GM12891 (cell line): ENCODE results near the gene TSPAN15.
A peak's percentile ranks its signal among the peaks of the same experiment; 100 is the strongest.
"Not testable (repeated sequence)": the region's sequence is repeated elsewhere in the genome, so short reads cannot be mapped to it uniquely, and the experiment has no call there.

Source experiments
- DNase-seq: peaks from one replicate; pipeline ENCODE4 v3.0.0; 2011; ENCODE audit warnings: low spot score; ENCODE audit not compliant: insufficient read length
- FAIRE-seq: peaks from 2 replicates; lab custom pipeline; 2011; peaks lifted over from hg19 to GRCh38; lab: Jason Lieb, UNC
- PAX5 ChIP-seq: IDR thresholded peaks from 2 replicates; pipeline ENCODE4 v1.6.1; 2011; ENCODE audit warnings: low read length, moderate library complexity, mild to moderate bottlenecking; ENCODE audit not compliant: insufficient read depth, severe bottlenecking
- POLR2A ChIP-seq: IDR thresholded peaks from 2 replicates; pipeline ENCODE4 v1.6.1; 2011; ENCODE audit warnings: low read depth, low read length, control low read depth
- POLR2AphosphoS5 ChIP-seq: IDR thresholded peaks from 2 replicates; pipeline ENCODE4 v1.6.1; 2011; ENCODE audit warnings: low read depth, low read length, control low read depth
- POU2F2 ChIP-seq: IDR thresholded peaks from 2 replicates; pipeline ENCODE4 v1.6.1; 2011; ENCODE audit warnings: low read depth, mild to moderate bottlenecking, control low read depth, low read length, moderate library complexity
- SPI1 ChIP-seq: IDR thresholded peaks from 2 replicates; pipeline ENCODE4 v1.6.1; 2011; ENCODE audit warnings: low read depth, low read length, control low read depth
- TAF1 ChIP-seq: IDR thresholded peaks from 2 replicates; pipeline ENCODE4 v1.6.1; 2011; ENCODE audit warnings: low read depth, low read length, control low read depth

The TSPAN15 gene

DNA sequence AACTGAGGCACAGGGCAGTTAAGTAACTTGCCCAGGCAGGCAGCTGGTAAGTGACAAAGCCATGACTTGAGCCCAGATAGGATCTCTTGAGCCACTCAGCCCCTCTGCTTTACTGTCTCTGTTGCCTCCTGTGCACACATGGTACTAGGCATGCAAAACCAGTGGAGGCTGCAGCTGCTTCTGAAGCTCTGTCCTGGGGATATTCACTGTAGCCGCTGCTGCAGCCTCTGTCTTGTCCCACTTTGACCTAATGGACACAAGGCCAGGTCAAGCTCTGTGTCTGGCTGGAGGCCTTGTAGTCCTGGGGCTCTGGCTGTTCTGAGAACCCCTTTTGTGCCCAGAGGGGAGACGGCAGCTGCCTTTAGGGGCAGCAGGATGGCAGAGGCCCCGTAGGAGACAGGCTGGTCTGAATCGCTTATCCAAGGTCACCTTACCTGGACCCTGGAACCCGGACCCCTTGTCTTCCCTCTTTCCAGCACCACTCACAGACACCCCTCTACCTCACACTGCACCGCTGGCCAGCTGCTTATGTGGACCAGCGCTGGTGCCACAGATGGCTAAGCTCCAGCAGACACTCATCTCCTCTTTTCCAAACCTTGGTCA is 57.6 kb downstream of the TSPAN15 start:
- no peak for DNase-seq
- TF ChIP-seq SPI1 (no peak), POLR2A (no peak), POLR2AphosphoS5 (no peak), POU2F2 (no peak), PAX5 (no peak), TAF1 (no peak)
- FAIRE-seq = no peak

DNA sequence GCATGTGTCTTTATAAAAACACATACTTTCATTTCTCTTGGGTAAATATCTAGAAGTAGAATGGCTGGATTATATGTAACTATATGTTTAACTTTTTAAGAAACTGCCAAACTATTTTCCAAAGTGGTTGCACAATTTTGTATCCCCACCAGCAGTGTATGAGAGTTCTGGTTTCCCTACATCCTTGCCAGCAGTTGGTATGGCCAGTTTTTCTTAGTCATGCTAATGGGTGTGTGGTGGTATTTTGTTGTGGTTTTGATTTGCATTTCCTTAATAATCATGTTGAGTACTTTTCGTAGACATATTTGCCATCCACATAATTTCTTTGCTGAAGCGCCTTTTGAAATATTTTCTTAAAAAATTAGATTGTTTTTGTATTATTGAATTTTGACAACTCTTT is 61.6 kb downstream of the TSPAN15 start:
- no peak for FAIRE-seq
- TF ChIP-seq TAF1 = no peak
- no peak for TF ChIP-seq POLR2AphosphoS5
- no peak for TF ChIP-seq POU2F2
- TF ChIP-seq PAX5 = no peak
- TF ChIP-seq SPI1 = no peak
- no peak for TF ChIP-seq POLR2A
- no peak for DNase-seq

DNA sequence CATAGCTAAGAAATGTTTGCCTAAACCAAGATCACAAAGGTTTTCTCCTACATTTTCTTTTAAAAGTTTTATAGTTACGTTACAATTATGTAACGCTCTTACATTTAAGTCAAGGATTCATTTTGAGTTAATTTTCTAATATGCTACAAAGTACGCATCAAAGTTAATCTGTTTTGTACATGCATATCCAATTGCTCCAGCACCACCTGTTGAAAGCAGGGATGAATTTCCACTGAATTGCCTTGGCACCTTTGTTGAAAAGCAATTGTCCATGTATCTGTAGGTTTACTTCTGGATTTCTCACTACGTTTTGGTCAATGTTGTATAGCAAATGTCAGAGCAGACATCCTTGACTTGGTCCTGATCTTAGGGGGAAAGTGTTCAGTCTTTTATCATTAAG is 62.4 kb downstream of the TSPAN15 start:
- FAIRE-seq (no peak), DNase-seq (no peak)
- TF ChIP-seq PAX5 (no peak), SPI1 (no peak), POU2F2 (no peak), TAF1 (no peak), POLR2A (no peak), POLR2AphosphoS5 (no peak)

DNA sequence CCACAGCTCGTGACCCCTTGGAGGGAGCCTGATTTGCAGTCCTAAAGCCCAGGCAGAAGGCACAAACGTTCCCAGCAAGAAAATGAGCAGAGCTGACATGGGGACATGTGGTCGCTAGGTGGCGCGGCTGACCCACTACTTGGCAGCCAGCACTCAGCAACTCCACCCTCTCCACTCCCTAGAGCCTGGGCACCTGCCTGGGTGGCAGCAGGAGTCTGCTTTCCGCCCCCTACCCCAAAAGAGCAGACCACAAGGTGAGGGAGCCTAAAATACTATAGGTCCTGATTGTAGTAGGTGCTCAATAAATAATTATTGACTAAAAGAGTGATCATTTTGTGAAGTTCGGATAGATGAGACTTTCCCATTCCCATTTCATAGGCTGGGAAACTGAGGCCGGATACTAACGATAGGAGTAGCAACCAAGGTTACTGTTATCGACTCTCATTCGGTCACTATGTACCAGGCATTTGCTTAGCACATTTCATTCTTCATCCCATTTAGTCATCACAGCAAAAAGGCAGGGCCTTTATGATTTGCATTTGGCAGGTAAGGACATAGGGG is 64.5 kb downstream of the TSPAN15 start:
- TF ChIP-seq POU2F2 = no peak
- TF ChIP-seq POLR2AphosphoS5 = no peak
- no peak for TF ChIP-seq POLR2A
- TF ChIP-seq PAX5 = no peak
- no peak for TF ChIP-seq SPI1
- TF ChIP-seq TAF1 = no peak
- FAIRE-seq = peak; percentile 80
- peak; percentile 71 for DNase-seq

DNA sequence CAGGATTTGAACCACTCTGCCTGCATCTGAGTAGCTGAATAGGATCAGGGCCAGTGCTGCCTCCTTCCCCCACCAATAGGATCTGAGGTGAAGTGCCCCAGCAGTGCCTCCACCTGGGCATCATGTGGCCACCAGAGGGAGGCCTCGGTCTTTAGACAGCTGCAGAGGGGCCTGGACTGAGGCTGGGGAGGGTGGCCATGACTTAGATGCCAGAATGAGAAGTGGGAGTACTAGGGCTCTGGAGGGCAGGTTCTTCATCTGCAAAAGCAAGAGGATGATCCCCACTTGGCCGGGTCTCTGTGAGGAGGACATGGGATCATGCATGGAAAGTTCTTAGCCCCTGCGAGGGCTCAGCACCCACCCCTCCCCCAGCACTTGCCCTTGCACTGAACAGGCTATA is 65.1 kb downstream of the TSPAN15 start:
- no peak for FAIRE-seq
- no peak for DNase-seq
- TF ChIP-seq SPI1 (no peak), POLR2AphosphoS5 (no peak), POU2F2 (no peak), TAF1 (no peak), POLR2A (no peak), PAX5 (no peak)

DNA sequence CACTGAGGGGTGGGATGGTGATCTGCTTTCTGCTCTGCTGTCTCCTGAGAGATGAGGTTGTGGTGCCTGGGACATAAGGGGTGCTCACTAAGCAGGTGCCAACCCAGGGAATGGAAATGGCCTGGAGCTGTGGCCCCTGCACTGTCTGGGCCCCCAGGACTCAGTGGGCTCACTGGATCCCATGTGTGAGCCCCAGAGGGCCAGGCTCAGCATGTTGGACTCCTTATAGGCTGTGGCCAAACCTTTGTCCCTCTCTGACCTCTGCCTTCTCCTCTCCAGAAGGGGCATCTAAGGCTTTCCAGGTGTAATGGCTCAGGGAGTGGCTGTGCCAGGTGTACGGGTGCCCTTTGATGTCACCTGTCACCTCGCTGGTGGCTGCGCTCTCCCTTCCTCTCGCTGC is 65.5 kb downstream of the TSPAN15 start:
- FAIRE-seq (no peak), DNase-seq (no peak)
- TF ChIP-seq TAF1 (no peak), POLR2AphosphoS5 (no peak), PAX5 (no peak), POLR2A (no peak), SPI1 (no peak), POU2F2 (no peak)

DNA sequence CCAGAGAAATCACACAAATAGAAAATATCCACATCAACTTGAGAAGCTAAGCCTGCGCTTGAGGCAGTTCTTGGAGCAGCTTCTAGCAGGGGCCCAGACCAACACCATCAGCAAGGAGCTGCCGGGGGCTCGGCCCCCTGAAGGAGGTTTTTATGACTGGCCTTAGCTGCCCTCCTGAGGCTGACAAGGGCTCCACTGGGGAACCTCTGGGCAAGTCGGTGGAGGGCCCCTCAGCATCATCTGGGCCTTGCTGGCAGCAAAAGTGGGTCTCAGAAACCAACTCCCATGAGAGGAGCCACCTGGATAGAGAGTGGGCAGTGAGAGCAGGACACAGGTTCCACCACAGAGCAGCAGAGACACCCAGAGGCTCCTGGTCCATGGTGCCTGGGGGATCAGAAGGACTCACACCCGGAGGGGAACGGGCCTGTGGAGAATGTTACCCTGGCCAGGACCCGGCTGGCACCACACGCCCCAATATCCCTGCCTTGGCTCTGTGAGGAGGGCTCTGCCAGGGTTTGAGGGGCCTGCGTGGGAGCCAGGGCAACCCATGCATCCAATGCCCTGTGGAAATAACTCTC is 66.1 kb downstream of the TSPAN15 start:
- no peak for TF ChIP-seq POLR2AphosphoS5
- TF ChIP-seq POLR2A = no peak
- no peak for TF ChIP-seq TAF1
- no peak for TF ChIP-seq SPI1
- TF ChIP-seq POU2F2 = no peak
- TF ChIP-seq PAX5 = no peak
- DNase-seq = no peak

DNA sequence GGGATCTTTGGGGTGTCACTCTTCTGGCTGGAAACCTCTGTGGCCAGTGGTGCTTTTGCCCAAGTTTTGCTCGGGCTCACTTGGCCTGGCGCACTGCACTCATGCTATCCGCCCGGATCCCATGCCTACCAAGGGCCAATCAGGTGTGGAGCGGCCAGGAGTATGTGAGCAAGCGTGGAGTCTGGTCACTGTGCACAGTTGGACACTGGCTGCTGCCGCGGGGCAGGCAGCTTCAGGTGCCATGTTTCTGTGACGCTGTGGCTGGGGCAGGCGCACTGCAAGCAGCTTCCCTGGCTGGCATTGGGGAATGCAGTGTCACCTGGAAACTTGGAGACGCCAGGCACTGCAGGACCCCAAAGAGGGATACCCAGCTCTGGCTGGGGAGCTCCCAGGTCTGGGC is 76.7 kb downstream of the TSPAN15 start:
- FAIRE-seq (no peak), DNase-seq (no peak)
- TF ChIP-seq SPI1 (no peak), TAF1 (no peak), POLR2A (no peak), PAX5 (no peak), POLR2AphosphoS5 (no peak), POU2F2 (no peak)

More for the DNA sequence above, 66.1 kb downstream of the TSPAN15 start:
- FAIRE-seq = no peak

DNA sequence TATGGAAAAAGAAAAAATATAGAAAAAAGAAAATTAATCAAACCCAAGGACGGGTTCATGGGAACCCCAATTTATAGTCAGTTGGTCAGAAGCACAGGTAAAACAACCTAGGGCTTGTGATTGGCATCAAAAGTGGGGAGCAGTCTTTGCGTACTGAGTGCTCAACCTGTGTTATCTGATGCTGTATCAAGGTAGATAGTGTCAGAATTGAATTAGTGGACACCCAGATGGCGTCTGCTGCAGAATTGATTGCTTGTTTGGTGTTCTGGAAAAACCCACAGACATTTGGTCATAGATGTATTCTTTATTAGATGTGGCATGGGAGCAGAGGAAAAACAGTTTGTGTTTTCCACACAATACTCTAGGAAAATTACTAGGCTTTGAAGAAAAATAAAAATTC is 82.4 kb downstream of the TSPAN15 start:
- FAIRE-seq (no peak), DNase-seq (no peak)
- TF ChIP-seq PAX5 = no peak

DNA sequence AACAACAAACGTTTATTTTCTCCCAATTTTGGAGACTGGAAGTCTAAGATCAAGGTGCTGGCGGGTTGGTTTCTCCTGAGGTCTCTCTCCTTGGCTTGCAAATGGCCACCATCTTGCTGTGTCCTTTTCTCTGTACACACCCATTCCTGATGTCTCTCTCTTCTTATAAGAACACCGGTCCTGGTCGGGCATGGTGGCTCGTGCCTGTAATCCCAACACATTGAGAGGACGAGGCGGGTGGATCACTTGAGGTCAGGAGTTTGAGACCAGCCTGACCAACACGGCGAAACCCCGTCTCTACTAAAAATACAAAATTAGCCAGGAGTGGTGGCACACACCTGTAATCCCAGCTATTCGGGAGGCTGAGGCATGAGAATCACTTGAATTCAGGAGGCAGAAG is 85.3 kb downstream of the TSPAN15 start:
- DNase-seq, FAIRE-seq: not testable (repeated sequence)
